HFFc6 (cell line): ENCODE results near the gene MAEA. TPM values are rescaled to one million over a fixed set of nuclear protein-coding genes. Genes with fewer than 3 reads are reported as not detected.

Source experiments
- DNase-seq: peaks from one replicate; pipeline ENCODE4 v3.0.0-alpha.2; 2018
- H3K27ac Mint-ChIP-seq: 2 replicates; pipeline ENCODE4 v1.8.0; 2020; ENCODE audit warnings: mild to moderate bottlenecking, mixed read lengths
- H3K27me3 Mint-ChIP-seq: 2 replicates; pipeline ENCODE4 v1.8.0; 2021; ENCODE audit warnings: mild to moderate bottlenecking, moderate library complexity, mixed read lengths; ENCODE audit not compliant: insufficient read depth
- H3K36me3 Mint-ChIP-seq: 2 replicates; pipeline ENCODE4 v1.8.0; 2021; ENCODE audit warnings: low read depth, mixed read lengths
- H3K4me1 Mint-ChIP-seq: 2 replicates; pipeline ENCODE4 v1.8.0; 2020; ENCODE audit warnings: low read depth, mixed read lengths
- H3K4me3 Mint-ChIP-seq: 2 replicates; pipeline ENCODE4 v1.8.0; 2020; ENCODE audit warnings: mild to moderate bottlenecking, moderate library complexity, mixed read lengths
- H3K9me3 Mint-ChIP-seq: 2 replicates; pipeline ENCODE4 v1.8.0; 2020; ENCODE audit warnings: mild to moderate bottlenecking, mixed read lengths
- total RNA-seq, 6 experiments: library from RNA; stranded (reverse); fragmentation: NEBNext Ultra II Directional; extraction: Animal tissue kit (Norgen Biotek cat#: 25700); gene quantifications; 2 replicates in 1 of 6; 3 replicates in 5 of 6; pipeline ENCODE4 v1.2.3, GENCODE V29; 2021
- TF ChIP-seq, protein P1 (sequence below): fragments of 200-600 bp; sonication (generic); IDR thresholded peaks from 2 replicates; pipeline ENCODE4 v1.5.0; 2021; ENCODE audit warnings: antibody characterized with exemption, mild to moderate bottlenecking

MAEA gene
- total RNA-seq, 6 experiments from 2014 or later, result 56.0 to 65.4 (median 60.6) TPM

DNA sequence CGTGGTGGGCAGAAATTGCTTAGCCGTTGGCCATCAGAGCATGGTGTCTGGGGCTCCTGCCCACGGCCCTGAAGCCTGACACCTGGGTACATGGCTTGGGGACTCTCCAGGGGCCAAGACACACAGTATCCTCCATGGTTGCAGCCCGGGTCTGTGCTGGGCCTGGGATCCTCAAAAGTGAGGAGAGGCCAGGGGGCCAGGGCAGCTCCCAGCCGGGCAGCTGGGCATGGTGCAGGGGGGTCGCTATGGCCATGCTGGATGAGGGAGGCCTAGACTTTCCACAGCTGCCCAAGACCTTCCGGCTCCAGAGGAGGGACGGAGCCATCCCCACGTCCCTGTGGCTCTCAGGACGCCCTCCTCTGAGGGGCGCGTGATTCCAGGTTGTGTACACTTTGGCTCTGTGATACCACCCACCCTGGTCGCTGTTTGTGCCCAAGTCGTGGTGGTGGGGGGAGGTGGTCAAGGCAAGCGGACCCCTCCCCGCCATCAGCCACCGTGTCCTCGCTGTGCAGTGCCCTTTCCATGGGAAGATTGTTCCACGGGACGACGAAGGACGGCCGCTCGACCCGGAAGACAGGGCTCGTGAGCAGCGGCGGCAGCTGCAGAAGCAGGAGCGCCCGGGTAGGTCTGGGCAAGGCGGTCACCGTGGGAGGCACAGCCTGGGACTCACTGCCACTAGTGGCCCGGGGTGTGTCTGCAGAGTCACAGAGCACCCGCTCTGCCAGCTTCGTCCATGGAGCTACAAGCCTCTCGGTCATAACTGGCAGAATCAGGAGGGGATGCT lies 90.9 kb downstream of the MAEA start:
- TF ChIP-seq, protein P1, sequence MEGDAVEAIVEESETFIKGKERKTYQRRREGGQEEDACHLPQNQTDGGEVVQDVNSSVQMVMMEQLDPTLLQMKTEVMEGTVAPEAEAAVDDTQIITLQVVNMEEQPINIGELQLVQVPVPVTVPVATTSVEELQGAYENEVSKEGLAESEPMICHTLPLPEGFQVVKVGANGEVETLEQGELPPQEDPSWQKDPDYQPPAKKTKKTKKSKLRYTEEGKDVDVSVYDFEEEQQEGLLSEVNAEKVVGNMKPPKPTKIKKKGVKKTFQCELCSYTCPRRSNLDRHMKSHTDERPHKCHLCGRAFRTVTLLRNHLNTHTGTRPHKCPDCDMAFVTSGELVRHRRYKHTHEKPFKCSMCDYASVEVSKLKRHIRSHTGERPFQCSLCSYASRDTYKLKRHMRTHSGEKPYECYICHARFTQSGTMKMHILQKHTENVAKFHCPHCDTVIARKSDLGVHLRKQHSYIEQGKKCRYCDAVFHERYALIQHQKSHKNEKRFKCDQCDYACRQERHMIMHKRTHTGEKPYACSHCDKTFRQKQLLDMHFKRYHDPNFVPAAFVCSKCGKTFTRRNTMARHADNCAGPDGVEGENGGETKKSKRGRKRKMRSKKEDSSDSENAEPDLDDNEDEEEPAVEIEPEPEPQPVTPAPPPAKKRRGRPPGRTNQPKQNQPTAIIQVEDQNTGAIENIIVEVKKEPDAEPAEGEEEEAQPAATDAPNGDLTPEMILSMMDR, result no peak
- no peak for DNase-seq
- no peak overlapping the region for H3K27ac Mint-ChIP-seq
- H3K9me3 Mint-ChIP-seq, result no peaks in the 10 kb centered on the region
- no peaks in the 10 kb centered on the region for H3K4me1 Mint-ChIP-seq
- H3K4me3 Mint-ChIP-seq, result no peak overlapping the region
- no peaks in the 10 kb centered on the region for H3K36me3 Mint-ChIP-seq
- H3K27me3 Mint-ChIP-seq, result no peaks in the 10 kb centered on the region; the same call in 1 of the 2 replicates

- H3K4me1 Mint-ChIP-seq, result no peaks in the 10 kb centered on the region
- H3K4me3 Mint-ChIP-seq, result no peak overlapping the region
- H3K36me3 Mint-ChIP-seq, result peaks cover 2% of the 10 kb centered on the region; the same call in 1 of the 2 replicates
- H3K27ac Mint-ChIP-seq, result no peak overlapping the region
- DNase-seq, result no peak
- no peaks in the 10 kb centered on the region; the same call in 1 of the 2 replicates for H3K27me3 Mint-ChIP-seq
- TF ChIP-seq, protein P1, result no peak
- H3K9me3 Mint-ChIP-seq, result no peaks in the 10 kb centered on the region
Observed at GRCh38 chr4:1381181-1381621, 91.5 kb downstream of the MAEA start.

GRCh38 chr4:1381944-1382541 lies 92.4 kb downstream of the MAEA start:
- TF ChIP-seq, protein P1, result no peak
- Mint-ChIP-seq H3K27ac (no peak overlapping the region), H3K4me1 (no peaks in the 10 kb centered on the region), H3K9me3 (no peaks in the 10 kb centered on the region), H3K27me3 (no peaks in the 10 kb centered on the region; the same call in 1 of the 2 replicates), H3K36me3 (peaks cover 8% of the 10 kb centered on the region; the same call in 1 of the 2 replicates), H3K4me3 (no peak overlapping the region)
- DNase-seq, result no peak

GRCh38 chr4:1382776-1383727 lies 93.4 kb downstream of the MAEA start:
- TF ChIP-seq, protein P1, result no peak
- H3K4me3 Mint-ChIP-seq, result no peak overlapping the region
- no peaks in the 10 kb centered on the region for H3K4me1 Mint-ChIP-seq
- no peak for DNase-seq
- no peak overlapping the region for H3K27ac Mint-ChIP-seq
- H3K27me3 Mint-ChIP-seq, result no peaks in the 10 kb centered on the region; the same call in 1 of the 2 replicates
- peaks cover 15% of the 10 kb centered on the region for H3K36me3 Mint-ChIP-seq
- H3K9me3 Mint-ChIP-seq, result no peaks in the 10 kb centered on the region
